B cell (primary cell): ENCODE measurements around the gene SLC41A3. TPM values are rescaled to one million over a fixed set of nuclear protein-coding genes. Genes with fewer than 3 reads are reported as not detected.

ENCODE experiments used
- ATAC-seq: fragments of 200-7000 bp; cut with Tn5 transposase; one replicate; pipeline ENCODE4 v1.10.0; 2021; ENCODE audit warnings: low read depth, mild to moderate bottlenecking, moderate number of reproducible peaks, moderate library complexity
- CTCF ChIA-PET: fragments of 350-600 bp; sonication (Branson Sonifier 250); formaldehyde crosslinking; loops from one replicate; lab custom pipeline; 2021; ENCODE audit warnings: antibody characterized with exemption, inconsistent platforms; lab: Charles Lee
- POLR2A ChIA-PET: fragments of 350-600 bp; sonication (Branson Sonifier 250); formaldehyde crosslinking; loops from one replicate; lab custom pipeline; 2021; ENCODE audit warnings: antibody characterized with exemption; lab: Charles Lee
- DNase-seq: peaks from one replicate; pipeline ENCODE4 v3.0.0; 2013
- H2AFZ ChIP-seq: 2 replicates; pipeline ENCODE4 v1.6.1; 2012; ENCODE audit warnings: mild to moderate bottlenecking, low read depth, low read length; ENCODE audit not compliant: insufficient read depth, poor library complexity, severe bottlenecking
- H3K27ac ChIP-seq, 2 donors: 1 replicate in 1 of 2; 2 replicates in 1 of 2; pipeline ENCODE4 v1.5.1; 2012 to 2013; ENCODE audit warnings: low read length in 2 of 2, mild to moderate bottlenecking in 2 of 2, moderate library complexity in 1 of 2
- H3K27me3 ChIP-seq, 4 experiments: fragments of 200-600 bp in 1 of 4; sonication (generic) in 1 of 4; replicated peaks in 1 of 4; 1 replicate in 2 of 4; 2 replicates in 2 of 4; pipeline versions ENCODE4 v1.6.1 to v1.7.0; 2013 to 2016; ENCODE audit warnings: low read length in 3 of 4, mild to moderate bottlenecking in 2 of 4, mixed read lengths in 1 of 4, moderate library complexity in 1 of 4; ENCODE audit not compliant: insufficient read depth in 4 of 4, control insufficient read depth in 3 of 4; ENCODE audit errors: control extremely low read depth in 1 of 4
- H3K36me3 ChIP-seq, 2 experiments: replicated peaks in 1 of 2; 1 replicate in 1 of 2; 2 replicates in 1 of 2; pipeline versions ENCODE4 v1.6.1 to v1.7.1; 2013; ENCODE audit warnings: low read length in 1 of 2; ENCODE audit not compliant: insufficient read depth in 2 of 2, control insufficient read depth in 1 of 2; ENCODE audit errors: control extremely low read depth in 1 of 2, extremely low read depth in 1 of 2
- H3K4me1 ChIP-seq, 2 donors: fragments of 200-600 bp in 1 of 2; sonication (generic) in 1 of 2; 1 replicate in 1 of 2; 2 replicates in 1 of 2; pipeline versions ENCODE4 v1.5.1 to v1.6.1; 2013 to 2017; ENCODE audit warnings: low read length in 2 of 2; ENCODE audit not compliant: control insufficient read depth in 2 of 2, insufficient read depth in 2 of 2
- H3K4me2 ChIP-seq: replicated peaks from 2 replicates; pipeline ENCODE3; 2012; ENCODE audit warnings: mild to moderate bottlenecking, low read depth, low read length; ENCODE audit not compliant: poor library complexity, severe bottlenecking
- H3K4me3 ChIP-seq, 5 experiments: fragments of 200-600 bp in 1 of 5; sonication (generic) in 1 of 5; 1 replicate in 3 of 5; 2 replicates in 2 of 5; pipeline versions ENCODE4 v1.5.1 to v1.7.0; 2011 to 2016; ENCODE audit warnings: low read length in 4 of 5, mild to moderate bottlenecking in 4 of 5, low read depth in 2 of 5, control low read depth in 1 of 5, moderate library complexity in 1 of 5; ENCODE audit not compliant: insufficient read depth in 1 of 5; ENCODE audit errors: control extremely low read depth in 1 of 5, extremely low read depth in 1 of 5
- H3K79me2 ChIP-seq: fragments of 200-600 bp; sonication (generic); one replicate; pipeline ENCODE4 v1.6.0; 2016; ENCODE audit warnings: low read length; ENCODE audit not compliant: control insufficient read depth, insufficient read depth
- H3K9ac ChIP-seq: fragments of 200-600 bp; sonication (generic); 2 replicates; pipeline ENCODE4 v1.6.1; 2017; ENCODE audit warnings: mild to moderate bottlenecking, low read length, moderate library complexity
- H3K9me3 ChIP-seq, 3 donors: one replicate each; pipeline versions ENCODE4 v1.6.1 to v1.7.1; 2013; ENCODE audit warnings: low read length in 2 of 3; ENCODE audit not compliant: control insufficient read depth in 2 of 3, insufficient read depth in 1 of 3; ENCODE audit errors: control extremely low read depth in 1 of 3
- H4K20me1 ChIP-seq: 2 replicates; pipeline ENCODE4 v1.6.0; 2012; ENCODE audit warnings: mild to moderate bottlenecking, low read length; ENCODE audit not compliant: insufficient read depth, control insufficient read depth, poor library complexity, severe bottlenecking
- H3K27ac Mint-ChIP-seq: one replicate; pipeline ENCODE4 v1.8.0; 2021; ENCODE audit warnings: mixed read lengths
- H3K27me3 Mint-ChIP-seq: one replicate; pipeline ENCODE4 v1.8.0; 2021; ENCODE audit warnings: mixed read lengths
- H3K4me1 Mint-ChIP-seq: one replicate; pipeline ENCODE4 v1.8.0; 2021; ENCODE audit warnings: mixed read lengths
- H3K4me3 Mint-ChIP-seq: one replicate; pipeline ENCODE4 v1.8.0; 2021; ENCODE audit warnings: mixed read lengths
- H3K9me3 Mint-ChIP-seq: one replicate; pipeline ENCODE4 v1.8.0; 2022; ENCODE audit warnings: mixed read lengths; ENCODE audit not compliant: insufficient read depth
- EZH2 ChIP-seq: IDR thresholded peaks from 2 replicates; pipeline ENCODE4 v1.6.1; 2012; ENCODE audit warnings: borderline replicate concordance, low read depth, mild to moderate bottlenecking, moderate library complexity, low read length; ENCODE audit not compliant: insufficient read depth, poor library complexity, severe bottlenecking
- WGBS: methylation state at CpG from one replicate; pipeline ENCODE4 v1.1.5; 2013; ENCODE audit warnings: missing lambda C conversion rate; ENCODE audit not compliant: insufficient coverage; 5-methylcytosine and 5-hydroxymethylcytosine counted together
- intact Hi-C: fragments of 100-400 bp; cut with micrococcal nuclease; formaldehyde crosslinking; loops from one replicate; pipeline ENCODE4 v1.10.0; 2022
- polyA plus RNA-seq: library from polyadenylated mRNA; depleted of rRNA; stranded (reverse); fragments of >200 nt; gene quantifications from 2 replicates; pipeline ENCODE4 v1.2.3, GENCODE V29; 2012
- total RNA-seq, 2 donors: library from RNA; stranded (reverse); fragments of 120-200 nt in 1 of 2; gene quantifications; 1 replicate in 1 of 2; 2 replicates in 1 of 2; pipeline versions ENCODE4 v1.2.3 to v1.2.4, GENCODE V29; 2013 to 2022
- TF ChIP-seq, protein P1 (sequence below): fragments of 200-600 bp; IDR thresholded peaks from one replicate; pipeline ENCODE4 v1.8.0; 2022; ENCODE audit warnings: antibody characterized with exemption, mild to moderate bottlenecking

The SLC41A3 gene
- total and polyA plus RNA-seq, 2 donors (not counting 1 experiment from before 2014, with no cell fraction given): 34.2 to 39.3 TPM

DNA sequence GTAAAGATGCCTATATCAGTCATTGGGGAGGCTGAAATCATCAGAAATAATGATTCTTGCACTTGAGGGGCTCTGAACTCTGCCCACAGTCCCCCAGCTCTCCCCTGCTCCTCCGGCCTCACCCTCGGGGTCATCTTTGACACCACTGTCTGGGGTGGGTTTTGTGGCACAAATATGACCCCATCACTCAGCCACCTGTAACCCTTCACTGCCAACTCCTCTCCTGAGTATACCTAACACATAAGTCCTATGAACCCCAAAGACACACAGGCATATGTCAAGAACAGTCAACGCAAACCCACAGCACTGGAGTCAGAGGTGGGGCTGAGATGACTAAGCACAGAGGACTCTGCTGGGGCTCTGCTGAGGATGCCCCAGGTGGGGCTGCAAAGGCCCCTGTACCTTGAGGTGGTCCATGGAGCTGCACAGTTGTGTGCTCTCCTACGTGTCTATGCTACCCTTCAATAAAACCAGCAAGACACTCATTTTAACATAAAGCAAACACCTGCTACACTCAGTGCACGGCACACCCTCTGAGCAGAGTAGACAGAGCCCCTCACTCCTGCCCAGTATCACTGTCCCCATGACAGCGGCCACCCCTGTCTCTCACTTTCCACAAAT lies 29.9 kb downstream of the SLC41A3 start:
- H3K4me3 ChIP-seq: no peak overlapping the region
- H3K9me3 ChIP-seq: peaks cover 0 to 2% (median 0%) of the 10 kb centered on the region in 3 donors
- ChIA-PET CTCF (no interaction called here), POLR2A (no interaction called here)
- H3K36me3 ChIP-seq: peaks cover 0 to 7% of the 10 kb centered on the region in 2 experiments
- Mint-ChIP-seq H3K4me1 (peaks cover 21% of the 10 kb centered on the region), H3K27ac (no peak overlapping the region), H3K4me3 (no peak overlapping the region), H3K27me3 (no peaks in the 10 kb centered on the region), H3K9me3 (no peaks in the 10 kb centered on the region)
- H3K27me3 ChIP-seq: no peaks in the 10 kb centered on the region
- 95% methylated on average over 6 of the region's 6 CpGs for WGBS
- H3K27ac ChIP-seq: no peak overlapping the region
- intact Hi-C loops: no loop called here
- no peaks in the 10 kb centered on the region for H3K79me2 ChIP-seq
- TF ChIP-seq, protein P1, sequence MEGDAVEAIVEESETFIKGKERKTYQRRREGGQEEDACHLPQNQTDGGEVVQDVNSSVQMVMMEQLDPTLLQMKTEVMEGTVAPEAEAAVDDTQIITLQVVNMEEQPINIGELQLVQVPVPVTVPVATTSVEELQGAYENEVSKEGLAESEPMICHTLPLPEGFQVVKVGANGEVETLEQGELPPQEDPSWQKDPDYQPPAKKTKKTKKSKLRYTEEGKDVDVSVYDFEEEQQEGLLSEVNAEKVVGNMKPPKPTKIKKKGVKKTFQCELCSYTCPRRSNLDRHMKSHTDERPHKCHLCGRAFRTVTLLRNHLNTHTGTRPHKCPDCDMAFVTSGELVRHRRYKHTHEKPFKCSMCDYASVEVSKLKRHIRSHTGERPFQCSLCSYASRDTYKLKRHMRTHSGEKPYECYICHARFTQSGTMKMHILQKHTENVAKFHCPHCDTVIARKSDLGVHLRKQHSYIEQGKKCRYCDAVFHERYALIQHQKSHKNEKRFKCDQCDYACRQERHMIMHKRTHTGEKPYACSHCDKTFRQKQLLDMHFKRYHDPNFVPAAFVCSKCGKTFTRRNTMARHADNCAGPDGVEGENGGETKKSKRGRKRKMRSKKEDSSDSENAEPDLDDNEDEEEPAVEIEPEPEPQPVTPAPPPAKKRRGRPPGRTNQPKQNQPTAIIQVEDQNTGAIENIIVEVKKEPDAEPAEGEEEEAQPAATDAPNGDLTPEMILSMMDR: no peak
- TF ChIP-seq EZH2: no peak
- no peak overlapping the region for H3K4me2 ChIP-seq
- peaks cover 17% of the 10 kb centered on the region in 2 donors for H3K4me1 ChIP-seq
- no peak for DNase-seq
- ATAC-seq: no peak
- no peak overlapping the region for H3K9ac ChIP-seq
- H2AFZ ChIP-seq: no peak overlapping the region
- H4K20me1 ChIP-seq: no peaks in the 10 kb centered on the region

DNA sequence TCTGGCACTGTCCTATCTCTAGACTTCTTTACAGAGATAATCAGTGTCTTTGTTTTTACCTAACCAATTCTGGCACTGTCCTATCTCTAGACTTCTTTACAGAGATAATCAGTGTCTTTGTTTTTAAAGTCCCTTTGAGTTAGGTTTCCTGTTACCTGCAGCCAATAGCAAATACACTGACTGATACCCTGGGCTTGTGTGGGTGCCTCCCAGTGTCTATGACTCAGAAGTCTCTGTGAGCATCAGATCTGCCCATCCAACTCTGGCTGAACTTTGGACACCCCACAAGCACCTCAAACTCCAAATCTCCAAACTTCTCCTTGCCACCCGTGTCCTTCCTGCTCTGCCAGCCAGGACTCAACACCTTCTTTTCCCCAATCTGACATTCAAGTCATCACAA lies 30.4 kb downstream of the SLC41A3 start:
- H3K4me2 ChIP-seq: no peak overlapping the region
- H3K27ac ChIP-seq: no peak overlapping the region
- no peak overlapping the region for H3K9ac ChIP-seq
- no peaks in the 10 kb centered on the region for H4K20me1 ChIP-seq
- ChIA-PET POLR2A (no interaction called here), CTCF (no interaction called here)
- H3K4me3 Mint-ChIP-seq: no peak overlapping the region
- peaks cover 0 to 7% of the 10 kb centered on the region in 2 experiments for H3K36me3 ChIP-seq
- intact Hi-C loops: no loop called here
- no peak for ATAC-seq
- H3K9me3 ChIP-seq: peaks cover 0 to 2% (median 0%) of the 10 kb centered on the region in 3 donors
- no peak overlapping the region for H3K27ac Mint-ChIP-seq
- H3K27me3 ChIP-seq: no peaks in the 10 kb centered on the region
- H3K27me3 Mint-ChIP-seq: no peaks in the 10 kb centered on the region
- TF ChIP-seq, protein P1: no peak
- H3K4me3 ChIP-seq: no peak overlapping the region
- no peaks in the 10 kb centered on the region for H3K9me3 Mint-ChIP-seq
- WGBS: no CpG with 5 or more reads among the region's 1 CpG
- peaks cover 21% of the 10 kb centered on the region for H3K4me1 Mint-ChIP-seq
- peaks cover 17% of the 10 kb centered on the region in 2 donors for H3K4me1 ChIP-seq
- no peaks in the 10 kb centered on the region for H3K79me2 ChIP-seq
- no peak for DNase-seq
- no peak overlapping the region for H2AFZ ChIP-seq
